SK-N-SH treated with all-trans-retinoic acid at 6 μM for 48 hours (cell line): ENCODE data around the gene SPEM1.

ENCODE experiments used
- ATAC-seq: fragments of 200-7000 bp; cut with Tn5 transposase; 3 replicates; pipeline ENCODE4 v1.9.1; 2020; ENCODE audit warnings: mild to moderate bottlenecking, moderate library complexity
- BACH2 ChIP-seq: fragments of 250-450 bp; sonication (Bioruptor Pico); IDR thresholded peaks from 2 replicates; pipeline ENCODE4 v1.9.0; 2021; ENCODE audit warnings: mild to moderate bottlenecking, borderline replicate concordance
- ESRRG ChIP-seq: fragments of 250-450 bp; sonication (Bioruptor Pico); IDR thresholded peaks from 2 replicates; pipeline ENCODE4 v1.6.1; 2021; ENCODE audit warnings: mild to moderate bottlenecking
- GLIS3 ChIP-seq: fragments of 250-450 bp; sonication (Bioruptor Pico); IDR thresholded peaks from 2 replicates; pipeline ENCODE4 v1.5.0; 2020; ENCODE audit warnings: mild to moderate bottlenecking, moderate library complexity
- OSR1 ChIP-seq: fragments of 250-450 bp; sonication (Bioruptor Pico); IDR thresholded peaks from 2 replicates; pipeline ENCODE4 v1.8.0; 2022; ENCODE audit warnings: moderate library complexity, mild to moderate bottlenecking, inconsistent platforms
- PPARA ChIP-seq: fragments of 250-450 bp; sonication (Bioruptor Pico); IDR thresholded peaks from 2 replicates; pipeline ENCODE4 v1.5.0; 2020; ENCODE audit warnings: mild to moderate bottlenecking, borderline replicate concordance
- RARB ChIP-seq: fragments of 250-450 bp; sonication (Bioruptor Pico); IDR thresholded peaks from 2 replicates; pipeline ENCODE4 v1.8.0; 2021; ENCODE audit warnings: mild to moderate bottlenecking, moderate library complexity
- SNAI2 ChIP-seq: fragments of 250-450 bp; sonication (Bioruptor Pico); IDR thresholded peaks from 2 replicates; pipeline ENCODE4 v1.5.0; 2020; ENCODE audit warnings: mild to moderate bottlenecking, moderate library complexity
- TCF4 ChIP-seq: fragments of 250-450 bp; sonication (Bioruptor Pico); IDR thresholded peaks from 2 replicates; pipeline ENCODE4 v1.8.0; 2021; ENCODE audit warnings: mild to moderate bottlenecking, moderate library complexity, borderline replicate concordance
- TOX ChIP-seq: fragments of 250-450 bp; sonication (Bioruptor Pico); IDR thresholded peaks from 2 replicates; pipeline ENCODE4 v1.8.0; 2021; ENCODE audit warnings: mild to moderate bottlenecking, moderate library complexity, borderline replicate concordance
- ZC3H10 ChIP-seq: fragments of 250-450 bp; sonication (Bioruptor Pico); IDR thresholded peaks from 2 replicates; pipeline ENCODE4 v1.5.1; 2021; ENCODE audit warnings: mild to moderate bottlenecking, moderate library complexity
- ZFP3 ChIP-seq: fragments of 250-450 bp; sonication (Bioruptor Pico); IDR thresholded peaks from 2 replicates; pipeline ENCODE4 v1.5.0; 2020; ENCODE audit warnings: mild to moderate bottlenecking, moderate library complexity
- ZFP30 ChIP-seq: fragments of 450-650 bp; formaldehyde crosslinking; IDR thresholded peaks from 2 replicates; pipeline ENCODE4 v1.5.0; 2022; ENCODE audit warnings: mild to moderate bottlenecking, moderate library complexity
- ZNF565 ChIP-seq: fragments of 450-650 bp; formaldehyde crosslinking; conservative IDR thresholded peaks from 2 replicates; pipeline ENCODE4 v1.5.0; 2020; ENCODE audit warnings: low read depth, mild to moderate bottlenecking, moderate library complexity
- ZNF70 ChIP-seq: fragments of 450-650 bp; formaldehyde crosslinking; IDR thresholded peaks from 2 replicates; pipeline ENCODE4 v1.5.0; 2020; ENCODE audit warnings: mild to moderate bottlenecking, moderate library complexity
- ZNF8 ChIP-seq: fragments of 450-650 bp; formaldehyde crosslinking; IDR thresholded peaks from 2 replicates; pipeline ENCODE4 v1.5.0; 2020; ENCODE audit warnings: mild to moderate bottlenecking, moderate library complexity
- TF ChIP-seq, protein P1 (sequence below): fragments of 250-450 bp; sonication (Bioruptor Pico); IDR thresholded peaks from 2 replicates; pipeline ENCODE4 v1.8.0; 2020; ENCODE audit warnings: mild to moderate bottlenecking, moderate library complexity, borderline replicate concordance
- TF ChIP-seq, protein P2 (sequence below): fragments of 250-450 bp; sonication (Bioruptor Pico); IDR thresholded peaks from 2 replicates; pipeline ENCODE4 v1.8.0; 2021; ENCODE audit warnings: low read depth, mild to moderate bottlenecking, moderate library complexity, borderline replicate concordance
- TF ChIP-seq, protein P3 (sequence below): fragments of 250-450 bp; sonication (Bioruptor Pico); IDR thresholded peaks from 2 replicates; pipeline ENCODE4 v1.5.1; 2020; ENCODE audit warnings: low read depth, mild to moderate bottlenecking, moderate library complexity
- TF ChIP-seq, protein P4 (sequence below): fragments of 250-450 bp; sonication (Bioruptor Pico); IDR thresholded peaks from 2 replicates; pipeline ENCODE4 v1.5.0; 2020; ENCODE audit warnings: mild to moderate bottlenecking, moderate library complexity

Gene SPEM1

DNA sequence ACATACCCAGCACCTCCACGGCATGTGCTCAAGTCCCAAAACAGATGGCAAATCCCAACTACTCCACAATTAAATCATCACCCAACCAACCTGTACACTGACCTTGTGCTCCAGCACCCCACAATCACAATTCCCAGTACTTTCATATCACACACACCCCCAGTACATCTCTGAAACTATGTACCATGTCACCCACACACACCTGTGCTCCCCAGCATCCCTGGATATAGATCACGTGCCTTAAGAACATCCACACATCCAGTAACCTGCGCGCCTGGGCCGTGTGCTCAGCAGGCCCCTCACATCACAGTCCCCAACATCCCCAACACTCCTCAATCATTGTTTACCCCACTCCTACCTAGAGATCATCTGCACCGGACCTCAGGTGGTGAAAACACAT lies 10.4 kb upstream of the SPEM1 start:
- TF ChIP-seq, protein P1, sequence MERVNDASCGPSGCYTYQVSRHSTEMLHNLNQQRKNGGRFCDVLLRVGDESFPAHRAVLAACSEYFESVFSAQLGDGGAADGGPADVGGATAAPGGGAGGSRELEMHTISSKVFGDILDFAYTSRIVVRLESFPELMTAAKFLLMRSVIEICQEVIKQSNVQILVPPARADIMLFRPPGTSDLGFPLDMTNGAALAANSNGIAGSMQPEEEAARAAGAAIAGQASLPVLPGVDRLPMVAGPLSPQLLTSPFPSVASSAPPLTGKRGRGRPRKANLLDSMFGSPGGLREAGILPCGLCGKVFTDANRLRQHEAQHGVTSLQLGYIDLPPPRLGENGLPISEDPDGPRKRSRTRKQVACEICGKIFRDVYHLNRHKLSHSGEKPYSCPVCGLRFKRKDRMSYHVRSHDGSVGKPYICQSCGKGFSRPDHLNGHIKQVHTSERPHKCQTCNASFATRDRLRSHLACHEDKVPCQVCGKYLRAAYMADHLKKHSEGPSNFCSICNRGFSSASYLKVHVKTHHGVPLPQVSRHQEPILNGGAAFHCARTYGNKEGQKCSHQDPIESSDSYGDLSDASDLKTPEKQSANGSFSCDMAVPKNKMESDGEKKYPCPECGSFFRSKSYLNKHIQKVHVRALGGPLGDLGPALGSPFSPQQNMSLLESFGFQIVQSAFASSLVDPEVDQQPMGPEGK: no peak
- TF ChIP-seq ZFP3 (CRISPR knock-in tag): no peak
- TF ChIP-seq ZC3H10 (CRISPR knock-in tag): no peak
- no peak for TF ChIP-seq OSR1 (CRISPR knock-in tag)
- TF ChIP-seq ZNF70 (CRISPR knock-in tag): no peak
- TF ChIP-seq, protein P2, sequence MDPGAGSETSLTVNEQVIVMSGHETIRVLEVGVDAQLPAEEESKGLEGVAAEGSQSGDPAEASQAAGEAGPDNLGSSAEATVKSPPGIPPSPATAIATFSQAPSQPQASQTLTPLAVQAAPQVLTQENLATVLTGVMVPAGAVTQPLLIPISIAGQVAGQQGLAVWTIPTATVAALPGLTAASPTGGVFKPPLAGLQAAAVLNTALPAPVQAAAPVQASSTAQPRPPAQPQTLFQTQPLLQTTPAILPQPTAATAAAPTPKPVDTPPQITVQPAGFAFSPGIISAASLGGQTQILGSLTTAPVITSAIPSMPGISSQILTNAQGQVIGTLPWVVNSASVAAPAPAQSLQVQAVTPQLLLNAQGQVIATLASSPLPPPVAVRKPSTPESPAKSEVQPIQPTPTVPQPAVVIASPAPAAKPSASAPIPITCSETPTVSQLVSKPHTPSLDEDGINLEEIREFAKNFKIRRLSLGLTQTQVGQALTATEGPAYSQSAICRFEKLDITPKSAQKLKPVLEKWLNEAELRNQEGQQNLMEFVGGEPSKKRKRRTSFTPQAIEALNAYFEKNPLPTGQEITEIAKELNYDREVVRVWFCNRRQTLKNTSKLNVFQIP (CRISPR knock-in tag): no peak
- TF ChIP-seq RARB (CRISPR knock-in tag): no peak
- TF ChIP-seq, protein P3, sequence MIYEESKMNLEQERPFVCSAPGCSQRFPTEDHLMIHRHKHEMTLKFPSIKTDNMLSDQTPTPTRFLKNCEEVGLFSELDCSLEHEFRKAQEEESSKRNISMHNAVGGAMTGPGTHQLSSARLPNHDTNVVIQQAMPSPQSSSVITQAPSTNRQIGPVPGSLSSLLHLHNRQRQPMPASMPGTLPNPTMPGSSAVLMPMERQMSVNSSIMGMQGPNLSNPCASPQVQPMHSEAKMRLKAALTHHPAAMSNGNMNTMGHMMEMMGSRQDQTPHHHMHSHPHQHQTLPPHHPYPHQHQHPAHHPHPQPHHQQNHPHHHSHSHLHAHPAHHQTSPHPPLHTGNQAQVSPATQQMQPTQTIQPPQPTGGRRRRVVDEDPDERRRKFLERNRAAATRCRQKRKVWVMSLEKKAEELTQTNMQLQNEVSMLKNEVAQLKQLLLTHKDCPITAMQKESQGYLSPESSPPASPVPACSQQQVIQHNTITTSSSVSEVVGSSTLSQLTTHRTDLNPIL (CRISPR knock-in tag): no peak
- TF ChIP-seq GLIS3 (CRISPR knock-in tag): no peak
- no peak for TF ChIP-seq ESRRG (CRISPR knock-in tag)
- TF ChIP-seq ZFP30 (CRISPR knock-in tag): no peak
- TF ChIP-seq, all 23 proteins: peak for 0
- ATAC-seq: no peak

DNA sequence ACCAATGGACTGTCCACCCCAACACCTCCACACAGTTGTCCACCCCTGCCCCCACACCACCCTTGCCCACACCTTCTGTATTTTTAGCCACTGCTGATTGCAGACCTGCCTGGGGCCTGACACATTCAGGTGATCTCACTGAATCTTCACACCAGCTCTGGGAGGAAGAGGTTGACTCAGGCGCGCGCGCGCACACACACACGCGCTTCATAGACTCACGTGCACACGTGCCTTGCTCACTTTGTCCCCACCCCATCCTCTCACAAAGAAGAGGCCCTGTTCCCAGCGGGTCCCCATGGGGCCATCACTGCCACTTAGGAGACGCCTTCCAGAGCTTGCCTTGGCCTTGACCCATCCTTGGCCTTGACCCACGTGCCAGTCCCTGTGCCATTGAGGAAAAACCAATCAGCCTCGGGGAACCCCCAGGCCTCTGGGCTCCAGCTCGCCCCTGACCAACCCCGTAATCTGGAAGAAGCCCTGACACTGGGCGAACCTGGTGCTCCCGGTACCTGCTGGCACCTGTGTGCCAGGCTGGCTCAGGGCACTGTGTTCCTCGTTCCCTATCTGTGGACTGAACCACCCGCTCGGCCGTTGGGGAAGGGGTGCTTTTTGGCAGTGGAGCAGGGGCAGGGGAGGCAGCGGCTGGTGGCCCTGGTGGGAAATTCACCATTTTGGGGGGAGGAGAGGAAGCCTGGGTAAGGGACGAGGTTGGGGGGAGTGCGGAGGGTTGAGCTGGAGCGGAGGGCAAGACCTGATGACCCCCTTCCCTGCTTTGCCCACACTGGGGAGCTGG lies 9.3 kb upstream of the SPEM1 start:
- TF ChIP-seq, protein P2 (CRISPR knock-in tag): no peak
- TF ChIP-seq ZC3H10 (CRISPR knock-in tag): no peak
- TF ChIP-seq BACH2: no peak
- TF ChIP-seq ESRRG (CRISPR knock-in tag): no peak
- TF ChIP-seq, protein P3 (CRISPR knock-in tag): no peak
- no peak for TF ChIP-seq ZNF8 (CRISPR knock-in tag)
- no peak for TF ChIP-seq RARB (CRISPR knock-in tag)
- no peak for TF ChIP-seq ZFP30 (CRISPR knock-in tag)
- no peak for TF ChIP-seq PPARA (CRISPR knock-in tag)
- no peak for TF ChIP-seq SNAI2 (CRISPR knock-in tag)
- ATAC-seq: no peak

DNA sequence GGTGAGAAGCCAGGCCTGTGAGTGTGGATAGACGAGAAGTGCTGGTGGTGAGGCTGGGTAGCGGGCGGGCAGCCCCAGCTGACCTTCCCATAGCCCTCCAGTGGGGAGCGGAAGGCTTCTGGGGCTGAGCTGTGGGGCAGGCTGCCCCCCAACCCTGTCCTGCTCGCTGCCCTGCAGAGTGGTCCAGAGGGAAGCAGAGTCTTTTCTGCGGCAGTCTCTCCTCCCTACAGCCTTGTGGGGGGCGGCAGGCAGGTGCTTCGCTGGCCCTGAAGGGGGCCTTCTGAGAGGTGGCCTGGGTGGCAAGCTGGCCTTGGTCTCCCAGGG lies 8.7 kb upstream of the SPEM1 start:
- TF ChIP-seq OSR1 (CRISPR knock-in tag) (no peak), TOX (CRISPR knock-in tag) (no peak), ESRRG (CRISPR knock-in tag) (no peak), GLIS3 (CRISPR knock-in tag) (no peak), ZNF8 (CRISPR knock-in tag) (no peak), TCF4 (CRISPR knock-in tag) (no peak), ZNF565 (CRISPR knock-in tag) (no peak), ZNF70 (CRISPR knock-in tag) (no peak)
- TF ChIP-seq, protein P2 (CRISPR knock-in tag): no peak
- TF ChIP-seq, protein P4, sequence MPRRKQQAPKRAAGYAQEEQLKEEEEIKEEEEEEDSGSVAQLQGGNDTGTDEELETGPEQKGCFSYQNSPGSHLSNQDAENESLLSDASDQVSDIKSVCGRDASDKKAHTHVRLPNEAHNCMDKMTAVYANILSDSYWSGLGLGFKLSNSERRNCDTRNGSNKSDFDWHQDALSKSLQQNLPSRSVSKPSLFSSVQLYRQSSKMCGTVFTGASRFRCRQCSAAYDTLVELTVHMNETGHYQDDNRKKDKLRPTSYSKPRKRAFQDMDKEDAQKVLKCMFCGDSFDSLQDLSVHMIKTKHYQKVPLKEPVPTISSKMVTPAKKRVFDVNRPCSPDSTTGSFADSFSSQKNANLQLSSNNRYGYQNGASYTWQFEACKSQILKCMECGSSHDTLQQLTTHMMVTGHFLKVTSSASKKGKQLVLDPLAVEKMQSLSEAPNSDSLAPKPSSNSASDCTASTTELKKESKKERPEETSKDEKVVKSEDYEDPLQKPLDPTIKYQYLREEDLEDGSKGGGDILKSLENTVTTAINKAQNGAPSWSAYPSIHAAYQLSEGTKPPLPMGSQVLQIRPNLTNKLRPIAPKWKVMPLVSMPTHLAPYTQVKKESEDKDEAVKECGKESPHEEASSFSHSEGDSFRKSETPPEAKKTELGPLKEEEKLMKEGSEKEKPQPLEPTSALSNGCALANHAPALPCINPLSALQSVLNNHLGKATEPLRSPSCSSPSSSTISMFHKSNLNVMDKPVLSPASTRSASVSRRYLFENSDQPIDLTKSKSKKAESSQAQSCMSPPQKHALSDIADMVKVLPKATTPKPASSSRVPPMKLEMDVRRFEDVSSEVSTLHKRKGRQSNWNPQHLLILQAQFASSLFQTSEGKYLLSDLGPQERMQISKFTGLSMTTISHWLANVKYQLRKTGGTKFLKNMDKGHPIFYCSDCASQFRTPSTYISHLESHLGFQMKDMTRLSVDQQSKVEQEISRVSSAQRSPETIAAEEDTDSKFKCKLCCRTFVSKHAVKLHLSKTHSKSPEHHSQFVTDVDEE (CRISPR knock-in tag): no peak
- no peak for ATAC-seq
